Measurements from ENCODE around the gene CELA2B.
"Not testable (repeated sequence)": the region's sequence is repeated elsewhere in the genome, so short reads cannot be mapped to it uniquely, and the experiment has no call there.

CELA2B gene

GRCh38 chr1:15445390-15446122 is 30.3 kb upstream of the CELA2B start:
- no peak for DNase-seq

GRCh38 chr1:15446212-15446611 is 29.7 kb upstream of the CELA2B start:
- DNase-seq = no peak

- DNase-seq = no peak
Observed at GRCh38 chr1:15448877-15449462, 26.9 kb upstream of the CELA2B start.

DNA sequence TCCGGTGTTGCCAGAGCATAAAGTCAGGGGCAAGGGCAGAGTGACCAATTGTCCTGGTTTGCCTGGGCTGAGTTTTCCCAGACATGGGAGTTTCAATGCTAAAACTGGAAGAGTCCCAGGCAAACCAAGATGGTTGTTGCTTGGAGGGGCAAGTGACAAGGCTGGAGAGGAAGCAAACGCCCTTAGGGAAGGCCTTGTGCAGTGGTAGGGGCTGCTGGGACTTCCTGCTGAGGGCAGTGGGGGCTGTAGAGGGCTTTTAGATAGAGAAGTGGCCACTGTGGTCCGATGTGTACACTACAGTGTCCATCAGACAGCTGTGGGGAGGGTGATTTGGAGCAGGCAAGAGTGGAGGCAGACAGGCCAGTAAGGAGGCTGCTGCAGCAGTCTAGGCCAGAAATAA is 26.3 kb upstream of the CELA2B start:
- DNase-seq = no peak

GRCh38 chr1:15451014-15451722 is 24.7 kb upstream of the CELA2B start:
- DNase-seq = no peak

DNA sequence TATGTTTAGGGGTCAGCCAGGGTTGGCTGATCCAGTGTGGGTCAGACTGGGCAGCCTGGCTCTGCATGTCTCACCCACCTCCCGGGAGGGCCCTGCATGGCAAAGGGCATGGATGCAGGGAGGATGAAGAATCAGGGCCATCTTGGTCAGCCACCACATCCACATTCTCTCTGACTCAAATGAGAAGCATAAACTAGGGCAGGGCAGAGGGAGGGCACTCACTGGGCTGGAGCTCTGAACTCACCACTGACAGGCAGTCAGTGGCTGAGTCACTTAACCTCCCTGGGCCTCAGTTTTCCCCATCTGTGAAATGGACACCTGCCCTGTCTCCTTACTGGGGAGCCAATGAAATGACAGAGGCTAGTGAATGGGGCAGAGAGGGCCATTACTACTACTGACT is 23.7 kb upstream of the CELA2B start:
- DNase-seq = no peak

- no peak for DNase-seq
Observed at GRCh38 chr1:15452866-15453571, 22.9 kb upstream of the CELA2B start.

GRCh38 chr1:15453734-15454133 is 22.2 kb upstream of the CELA2B start:
- no peak for DNase-seq

- no peak for DNase-seq
Observed at GRCh38 chr1:15454256-15454655, 21.6 kb upstream of the CELA2B start.

- DNase-seq = no peak
Observed at GRCh38 chr1:15455522-15455921, 20.4 kb upstream of the CELA2B start.

GRCh38 chr1:15456313-15456954 is 19.5 kb upstream of the CELA2B start, which contains the start of gene CELA2A:
Gene CELA2A, plus strand, starts transcription at chr1:15456732. Its CDS starts 22 bp downstream, at chr1:15456754.
- no peak for DNase-seq

DNA sequence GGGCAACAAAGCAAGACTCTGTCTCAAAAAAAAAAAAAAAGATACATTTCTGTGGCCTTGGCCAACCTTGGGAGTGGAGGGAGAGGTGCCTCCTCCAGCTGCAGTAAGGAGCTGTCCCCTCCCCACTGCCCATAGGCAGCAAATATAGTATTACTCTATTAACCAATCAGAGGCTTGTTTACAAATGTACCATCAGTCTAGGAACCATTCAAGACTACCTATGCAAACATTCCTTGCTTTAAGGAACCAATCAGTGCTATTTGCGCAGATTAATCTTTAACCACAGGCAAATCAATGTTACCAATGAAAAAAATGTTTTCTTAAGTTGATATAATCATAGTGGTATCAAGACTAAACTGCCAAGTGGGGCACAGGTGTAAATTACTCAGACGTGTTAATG is 18.3 kb upstream of the CELA2B start:
- DNase-seq = no peak

DNA sequence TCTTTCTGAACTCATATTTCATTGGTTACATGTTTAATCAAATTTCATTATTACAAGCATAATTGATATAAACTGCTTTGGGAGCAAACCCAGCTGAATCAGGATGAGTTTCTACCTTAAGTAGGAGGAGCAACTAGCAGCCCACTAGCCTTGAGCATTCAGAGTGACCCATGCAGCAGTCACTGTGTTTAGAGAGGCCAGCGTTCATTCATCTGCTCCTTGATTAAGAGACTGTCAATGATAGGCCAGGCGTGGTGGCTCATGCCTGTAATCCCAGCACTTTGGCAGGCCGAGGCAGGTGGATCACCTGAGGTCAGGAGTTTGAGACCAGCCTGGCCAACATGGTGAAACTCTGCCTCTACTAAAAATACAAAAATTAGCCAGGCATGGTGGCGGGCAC is 17.5 kb upstream of the CELA2B start:
- DNase-seq = not testable (repeated sequence)

DNA sequence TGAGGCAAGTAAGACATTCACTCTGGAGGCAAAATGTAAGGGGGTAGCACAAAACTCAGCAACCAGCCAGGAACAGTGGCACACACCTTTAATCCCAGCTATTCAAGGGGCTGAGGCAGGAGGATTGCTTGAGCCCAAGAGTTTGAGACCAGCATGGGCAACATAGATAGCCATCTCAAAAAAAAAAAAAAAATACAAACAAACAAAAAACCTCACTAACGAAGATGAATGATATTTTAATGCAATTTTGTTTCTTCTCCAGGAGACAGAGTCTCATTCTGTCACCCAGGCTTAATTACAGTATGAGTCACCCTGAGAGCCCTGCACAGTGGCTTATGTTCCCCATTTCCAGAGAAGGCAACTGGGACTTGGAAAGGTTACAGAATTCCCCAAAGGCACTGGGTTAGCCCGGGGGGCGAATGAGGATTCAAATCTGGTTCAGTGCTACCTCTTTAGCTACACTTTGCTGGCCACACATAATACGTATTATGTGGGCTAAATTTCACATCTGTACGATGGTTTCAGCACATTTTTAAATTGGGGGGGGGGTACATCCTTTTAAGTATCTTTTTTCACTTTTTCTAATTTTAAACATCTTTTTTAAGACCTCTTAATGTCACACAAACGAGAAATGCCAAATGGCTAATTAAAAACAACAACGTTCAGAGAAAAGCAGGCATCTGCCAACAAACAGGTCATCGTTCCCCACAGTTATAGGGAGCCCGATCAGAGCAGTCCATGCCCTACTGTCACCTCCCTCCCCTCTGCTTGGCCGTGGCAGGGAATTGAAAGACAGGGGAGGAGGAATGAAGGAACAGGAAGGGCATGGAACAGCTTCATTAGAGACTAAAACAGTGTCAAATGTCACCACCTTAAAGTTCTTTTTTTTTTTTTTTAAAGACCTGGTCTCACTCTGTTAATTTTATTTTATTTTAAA is 15.9 kb upstream of the CELA2B start:
- no peak for DNase-seq

DNA sequence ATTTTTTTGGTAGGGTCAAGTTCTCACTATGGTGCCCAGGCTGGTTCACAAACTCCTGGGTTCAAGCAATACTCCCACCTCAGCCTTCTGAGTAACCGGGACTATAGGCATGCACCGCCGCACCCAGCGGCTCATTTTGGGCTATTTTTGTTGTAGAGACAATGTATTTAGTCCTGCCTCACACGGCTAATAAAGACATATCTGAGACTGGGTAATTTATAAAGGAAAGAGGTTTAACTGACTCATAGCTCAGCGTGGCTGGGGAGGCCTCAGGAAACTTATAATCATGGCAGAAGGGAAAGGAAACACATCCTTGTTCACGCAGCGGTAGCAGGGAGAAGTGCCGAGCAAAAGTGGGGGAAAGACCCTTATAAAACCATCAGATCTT is 15.2 kb upstream of the CELA2B start:
- DNase-seq = no peak

GRCh38 chr1:15463064-15463800 is 12.7 kb upstream of the CELA2B start:
- not testable (repeated sequence) for DNase-seq

- DNase-seq = not testable (repeated sequence)
Observed at GRCh38 chr1:15463926-15464322, 12.0 kb upstream of the CELA2B start.

GRCh38 chr1:15465674-15466073 is 10.2 kb upstream of the CELA2B start:
- no peak for DNase-seq

GRCh38 chr1:15466955-15467625 is 8.8 kb upstream of the CELA2B start:
- DNase-seq = not testable (repeated sequence)

DNA sequence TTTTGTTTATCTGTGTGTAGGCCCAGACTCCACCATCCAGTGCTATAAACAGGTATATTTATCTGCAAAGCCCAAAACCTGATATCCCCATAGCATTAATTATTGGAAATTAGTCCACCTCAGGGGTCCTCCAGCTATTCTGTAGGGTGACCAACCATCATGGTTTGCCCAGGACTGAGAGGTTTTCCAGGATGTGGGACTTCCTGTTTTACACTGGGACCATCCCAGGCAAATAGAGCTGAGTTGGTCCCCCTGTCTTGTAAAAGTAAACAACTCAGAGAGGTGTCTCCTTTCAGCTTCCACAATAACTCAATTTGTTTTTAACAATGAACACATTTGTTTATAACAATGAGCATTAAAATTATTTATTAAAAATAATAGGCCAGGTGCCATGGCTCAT is 7.8 kb upstream of the CELA2B start:
- no peak for DNase-seq

Measured in eye (tissue), 1 donor.